GM12878 (cell line): Measurements from ENCODE around the gene KCND3. TPM values are rescaled to one million over a fixed set of nuclear protein-coding genes. Genes with fewer than 3 reads are reported as not detected.

Experiments
- ATAC-seq: fragments of 200-7000 bp; cut with Tn5 transposase; 3 replicates; pipeline ENCODE4 v1.9.1; 2020; ENCODE audit warnings: mild to moderate bottlenecking, moderate library complexity
- BruUV-seq: library from RNA; stranded (reverse); fragments of 400-500 nt; replicated peaks from 2 replicates; lab custom pipeline; 2021; lab: Mats Ljungman, UMichigan
- CTCF ChIA-PET: fragments of 300-600 bp; sonication (Branson Sonifier 250); formaldehyde crosslinking; extraction: SDS; loops from one replicate; lab custom pipeline; 2021; ENCODE audit warnings: inconsistent platforms; lab: Yijun Ruan, JAX
- POLR2A ChIA-PET: fragments of 350-600 bp; formaldehyde crosslinking; extraction: SDS; loops from one replicate; lab custom pipeline; 2021; ENCODE audit warnings: inconsistent platforms; lab: Charles Lee
- RAD21 ChIA-PET: fragments of 300-600 bp; sonication (Branson Sonifier 250); formaldehyde crosslinking; loops from one replicate; lab custom pipeline; 2023; ENCODE audit warnings: antibody characterized with exemption; ENCODE audit not compliant: unreplicated experiment; lab: Charles Lee
- SMC1A ChIA-PET: fragments of 300-600 bp; sonication (Branson Sonifier 250); formaldehyde crosslinking; loops from one replicate; lab custom pipeline; 2023; ENCODE audit not compliant: unreplicated experiment, uncharacterized antibody; lab: Charles Lee
- DNase-seq: peaks from one replicate; pipeline ENCODE4 v3.0.0-alpha.2; 2011; ENCODE audit warnings: low read depth, low spot score
- FAIRE-seq: peaks from 3 replicates; lab custom pipeline; 2011; peaks lifted over from hg19 to GRCh38; lab: Jason Lieb, UNC
- H2AFZ ChIP-seq: 2 replicates; pipeline ENCODE4 v1.6.0; 2011; ENCODE audit warnings: low read depth, low read length, control low read depth; ENCODE audit not compliant: control insufficient read depth
- H3K27ac ChIP-seq: 2 replicates; pipeline ENCODE4 v1.5.1; 2011; ENCODE audit warnings: control low read depth; ENCODE audit not compliant: control insufficient read depth, insufficient read depth
- H3K27me3 ChIP-seq, 2 experiments: replicated peaks in 1 of 2; 2 replicates each; pipeline versions ENCODE4 v1.6.0 to v1.6.1; 2011; ENCODE audit warnings: low read length in 1 of 2; ENCODE audit not compliant: control insufficient read depth in 2 of 2, insufficient read depth in 2 of 2
- H3K36me3 ChIP-seq, 2 experiments: 2 replicates each; pipeline ENCODE4 v1.5.1; 2011; ENCODE audit warnings: low read length in 1 of 2; ENCODE audit not compliant: control insufficient read depth in 2 of 2, insufficient read depth in 2 of 2
- H3K4me1 ChIP-seq: 2 replicates; pipeline ENCODE4 v1.6.1; 2011; ENCODE audit warnings: mild to moderate bottlenecking, low read length, moderate library complexity, mixed read lengths; ENCODE audit not compliant: control insufficient read depth, insufficient read depth
- H3K4me2 ChIP-seq: 2 replicates; pipeline ENCODE4 v1.6.0; 2011; ENCODE audit warnings: control low read depth; ENCODE audit not compliant: control insufficient read depth, insufficient read depth
- H3K4me3 ChIP-seq: fragments of 200-600 bp; sonication (generic); 2 replicates; pipeline ENCODE4 v1.5.1; 2016
- H3K79me2 ChIP-seq: 2 replicates; pipeline ENCODE4 v1.6.0; 2011; ENCODE audit warnings: low read length; ENCODE audit not compliant: control insufficient read depth, insufficient read depth
- H3K9ac ChIP-seq: 2 replicates; pipeline ENCODE4 v1.8.0; 2011; ENCODE audit warnings: low read length, control low read depth, mixed read lengths; ENCODE audit not compliant: control insufficient read depth, insufficient read depth
- H3K9me3 ChIP-seq: replicated peaks from 3 replicates; pipeline ENCODE4 v1.5.1; 2011; ENCODE audit warnings: mild to moderate bottlenecking, low read length; ENCODE audit not compliant: control insufficient read depth, insufficient read depth
- H4K20me1 ChIP-seq: 2 replicates; pipeline ENCODE4 v1.6.0; 2011; ENCODE audit not compliant: control insufficient read depth, insufficient read depth
- CHD1 ChIP-seq: IDR thresholded peaks from 2 replicates; pipeline ENCODE4 v1.6.1; 2012; ENCODE audit warnings: low read depth, low read length, improper control_type of control experiment
- EED ChIP-seq: sonication (generic); IDR thresholded peaks from 2 replicates; pipeline ENCODE4 v1.6.1; 2016; ENCODE audit warnings: antibody characterized with exemption, low read depth
- EGR1 ChIP-seq, 2 experiments: IDR thresholded peaks; 1 replicate in 1 of 2; 2 replicates in 1 of 2; pipeline ENCODE4 v1.6.1; 2011 to 2012; ENCODE audit warnings: low read depth in 2 of 2, low read length in 2 of 2, borderline replicate concordance in 1 of 2, mild to moderate bottlenecking in 1 of 2, moderate library complexity in 1 of 2
- HDGF ChIP-seq: fragments of 450-650 bp; IDR thresholded peaks from 2 replicates; pipeline ENCODE4 v1.6.1; 2016; ENCODE audit warnings: antibody characterized with exemption
- IRF4 ChIP-seq: IDR thresholded peaks from 2 replicates; pipeline ENCODE4 v1.6.1; 2011; ENCODE audit warnings: low read depth, low read length
- LARP7 ChIP-seq: fragments of 450-650 bp; IDR thresholded peaks from 2 replicates; pipeline ENCODE4 v1.6.1; 2017; ENCODE audit warnings: mild to moderate bottlenecking
- NR2C2 ChIP-seq: IDR thresholded peaks from 2 replicates; pipeline ENCODE4 v1.6.1; 2011; ENCODE audit warnings: borderline replicate concordance, low read depth; ENCODE audit not compliant: control insufficient read depth, insufficient read length
- POLR2A ChIP-seq: IDR thresholded peaks from 2 replicates; pipeline ENCODE4 v1.6.1; 2011; ENCODE audit warnings: low read depth, mild to moderate bottlenecking, low read length
- SIN3A ChIP-seq: IDR thresholded peaks from 2 replicates; pipeline ENCODE4 v1.6.1; 2012; ENCODE audit warnings: low read depth, low read length, improper control_type of control experiment
- YBX1 ChIP-seq: fragments of 450-650 bp; IDR thresholded peaks from 2 replicates; pipeline ENCODE4 v1.6.1; 2016; ENCODE audit warnings: antibody characterized with exemption
- ZBED1 ChIP-seq: IDR thresholded peaks from 2 replicates; pipeline ENCODE4 v1.6.1; 2016; ENCODE audit warnings: borderline replicate concordance
- ZNF274 ChIP-seq: IDR thresholded peaks from one replicate; pipeline ENCODE4 v1.8.0; 2011; ENCODE audit not compliant: insufficient read length, insufficient read depth
- WGBS: methylation state at CpG from one replicate; pipeline ENCODE4 v1.1.6; 2016; ENCODE audit warnings: low lambda C conversion rate; ENCODE audit not compliant: insufficient replicate concordance, insufficient coverage; ENCODE audit errors: missing lambda C conversion rate; 5-methylcytosine and 5-hydroxymethylcytosine counted together
- in situ Hi-C: fragments of 300-500 bp; cut with MboI; formaldehyde crosslinking; loops from 9 replicates; pipeline ENCODE4 v1.14.3; 2018; ENCODE audit warnings: mixed read lengths
- intact Hi-C: fragments of 100-400 bp; cut with micrococcal nuclease; formaldehyde crosslinking; loops from one replicate; pipeline ENCODE4 v1.14.2; 2022; ENCODE audit not compliant: unreplicated experiment
- polyA plus RNA-seq, 11 experiments: library from polyadenylated mRNA; depleted of rRNA in 4 of 11; unstranded in 6 of 11; stranded (reverse) in 5 of 11; fragments of >200 nt; fragmentation: Nextera tagmentation in 4 of 11; fragmentation: Illumina TruSeq in 1 of 11; extraction: Ambion mirVana in 4 of 11; extraction: Trizol in 1 of 11; gene quantifications; 1 replicate in 1 of 11; 2 replicates in 10 of 11; pipeline versions ENCODE4 v1.2.1 to v1.2.3, GENCODE V29; 2011 to 2016; ENCODE audit warnings: inconsistent platforms in 2 of 11, missing spikeins in 2 of 11, low read depth in 1 of 11
- total RNA-seq, 4 experiments: library from RNA; depleted of rRNA in 3 of 4; stranded (reverse); fragments of >200 nt in 3 of 4; fragmentation: Illumina TruSeq in 1 of 4; extraction: Trizol in 1 of 4; gene quantifications; 2 replicates each; pipeline versions ENCODE4 v1.2.1 to v1.2.3, GENCODE V29; 2013 to 2021
- TF ChIP-seq, protein P1 (sequence below): fragments of 450-650 bp; IDR thresholded peaks from 2 replicates; pipeline ENCODE4 v1.6.1; 2016; ENCODE audit warnings: mild to moderate bottlenecking

Gene KCND3
- total and polyA plus RNA-seq, 10 of the 15 experiments (the other 5 are each of a cell fraction or from before 2014, with no cell fraction given): 0.02 TPM; not detected in 9

DNA sequence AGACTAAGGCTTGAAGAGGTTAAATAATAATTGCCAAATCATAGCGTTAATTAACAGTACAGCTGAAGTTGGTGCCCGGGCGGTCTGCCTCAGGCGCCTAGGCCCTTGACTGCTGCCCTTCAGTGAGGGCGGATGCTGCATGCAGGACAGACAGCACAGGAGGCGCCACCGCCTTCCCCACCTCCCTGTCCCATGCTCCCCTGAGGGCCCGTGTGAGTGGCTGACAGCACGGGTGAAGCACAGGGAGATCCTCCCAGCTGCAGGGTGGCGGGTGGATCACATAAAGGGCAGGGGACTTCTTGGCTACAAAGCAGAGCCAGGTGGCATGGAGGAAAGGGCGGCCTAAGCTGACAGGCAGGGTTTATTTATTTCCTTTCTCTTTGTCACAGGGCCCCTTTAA is 184.7 kb downstream of the KCND3 start (continued):
- TF ChIP-seq ZNF274: no peak
- TF ChIP-seq, all 136 proteins: peak for 0

DNA sequence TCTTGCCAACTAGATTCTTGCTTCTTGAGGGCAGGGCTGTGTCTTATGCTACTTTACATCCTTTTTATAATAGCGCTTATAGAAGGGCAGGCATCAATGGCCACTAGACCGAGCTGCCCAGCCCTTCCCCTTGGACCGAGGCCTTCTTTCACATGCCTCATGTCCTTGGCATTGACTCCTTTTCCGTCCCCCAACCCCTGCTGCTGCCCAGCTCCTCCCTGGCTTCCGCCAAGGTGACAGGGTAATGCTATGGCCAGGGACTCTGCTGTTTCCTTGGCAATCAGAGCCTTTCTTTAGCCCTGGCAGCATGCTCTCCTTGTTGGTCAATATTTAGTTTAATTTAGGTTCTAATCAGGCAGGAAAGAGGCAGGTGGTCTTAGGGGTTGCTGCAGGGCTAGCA is 185.5 kb downstream of the KCND3 start:
- TF ChIP-seq LARP7: no peak
- no peak for TF ChIP-seq EGR1 (IDR thresholded peaks at IDR 0.05; ENCODE audit: borderline replicate concordance in 1 of 2, low read depth in 2 of 2, low read length in 2 of 2)
- no peak for TF ChIP-seq YBX1
- no peak for TF ChIP-seq ZBED1
- TF ChIP-seq, protein P1, sequence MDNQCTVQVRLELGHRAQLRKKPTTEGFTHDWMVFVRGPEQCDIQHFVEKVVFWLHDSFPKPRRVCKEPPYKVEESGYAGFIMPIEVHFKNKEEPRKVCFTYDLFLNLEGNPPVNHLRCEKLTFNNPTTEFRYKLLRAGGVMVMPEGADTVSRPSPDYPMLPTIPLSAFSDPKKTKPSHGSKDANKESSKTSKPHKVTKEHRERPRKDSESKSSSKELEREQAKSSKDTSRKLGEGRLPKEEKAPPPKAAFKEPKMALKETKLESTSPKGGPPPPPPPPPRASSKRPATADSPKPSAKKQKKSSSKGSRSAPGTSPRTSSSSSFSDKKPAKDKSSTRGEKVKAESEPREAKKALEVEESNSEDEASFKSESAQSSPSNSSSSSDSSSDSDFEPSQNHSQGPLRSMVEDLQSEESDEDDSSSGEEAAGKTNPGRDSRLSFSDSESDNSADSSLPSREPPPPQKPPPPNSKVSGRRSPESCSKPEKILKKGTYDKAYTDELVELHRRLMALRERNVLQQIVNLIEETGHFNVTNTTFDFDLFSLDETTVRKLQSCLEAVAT: no peak
- TF ChIP-seq CHD1: no peak
- no peak for TF ChIP-seq EED
- no peak for TF ChIP-seq HDGF
- no peak for TF ChIP-seq SIN3A
- TF ChIP-seq IRF4: no peak
- no peak for TF ChIP-seq POLR2A
- TF ChIP-seq NR2C2: no peak
- H3K27ac ChIP-seq: no peak overlapping the region
- DNase-seq: no peak
- H3K9ac ChIP-seq: no peak overlapping the region
- BruUV-seq: no TSS peak
- intact Hi-C loops (no loop called here), in situ Hi-C loops (no loop called here)
- ChIA-PET RAD21 (no interaction called here), SMC1A (no interaction called here), POLR2A (no interaction called here), CTCF (no interaction called here)
- FAIRE-seq: no peak
- no peaks in the 10 kb centered on the region for H3K79me2 ChIP-seq
- H2AFZ ChIP-seq: no peak overlapping the region
- no peak overlapping the region for H3K4me3 ChIP-seq
- no peaks in the 10 kb centered on the region for H3K4me1 ChIP-seq
- H3K9me3 ChIP-seq: no peaks in the 10 kb centered on the region
- ATAC-seq: no peak
- H3K27me3 ChIP-seq: peaks cover 3 to 6% of the 10 kb centered on the region in 2 experiments
- no peaks in the 10 kb centered on the region; the same call in 1 of the 2 replicates for H4K20me1 ChIP-seq
- H3K36me3 ChIP-seq: no peaks in the 10 kb centered on the region
- no peak overlapping the region for H3K4me2 ChIP-seq
- WGBS: 17% methylated on average over 5 of the region's 5 CpGs
